Osteoblast (primary cell): ENCODE data around the gene EIPR1. TPM values are rescaled to one million over a fixed set of nuclear protein-coding genes. Genes with fewer than 3 reads are reported as not detected.

Experiments used
- DNase-seq: peaks from one replicate; pipeline ENCODE4 v3.0.0; 2011; ENCODE audit warnings: low spot score, mixed read lengths; ENCODE audit not compliant: insufficient read length; ENCODE audit errors: missing footprints
- H2AFZ ChIP-seq: 2 replicates; pipeline ENCODE4 v1.6.0; 2011; ENCODE audit warnings: mild to moderate bottlenecking, low read length
- H3K27ac ChIP-seq: 2 replicates; pipeline ENCODE4 v1.5.1; 2011; ENCODE audit warnings: mild to moderate bottlenecking, low read depth, low read length, moderate library complexity
- H3K27me3 ChIP-seq: 2 replicates; pipeline ENCODE4 v1.6.0; 2012; ENCODE audit warnings: mild to moderate bottlenecking, control low read depth, inconsistent platforms, low read length, moderate library complexity; ENCODE audit not compliant: insufficient read depth
- H3K36me3 ChIP-seq: 2 replicates; pipeline ENCODE4 v1.5.1; 2011; ENCODE audit warnings: mild to moderate bottlenecking, low read length, control low read depth, moderate library complexity; ENCODE audit not compliant: insufficient read depth
- H3K4me1 ChIP-seq: 2 replicates; pipeline ENCODE4 v1.5.1; 2011; ENCODE audit warnings: mild to moderate bottlenecking, low read length, control low read depth, moderate library complexity; ENCODE audit not compliant: insufficient read depth
- H3K4me2 ChIP-seq: 2 replicates; pipeline ENCODE4 v1.6.0; 2011; ENCODE audit warnings: mild to moderate bottlenecking, low read length; ENCODE audit not compliant: insufficient read depth
- H3K4me3 ChIP-seq: fragments of 200-600 bp; sonication (generic); 3 replicates; pipeline ENCODE4 v1.5.1; 2012; ENCODE audit warnings: mild to moderate bottlenecking, low read length, inconsistent platforms; ENCODE audit not compliant: insufficient read depth
- H3K79me2 ChIP-seq: 2 replicates; pipeline ENCODE4 v1.6.0; 2012; ENCODE audit warnings: mild to moderate bottlenecking, low read length, control low read depth, inconsistent platforms; ENCODE audit not compliant: insufficient read depth
- H3K9me3 ChIP-seq: 2 replicates; pipeline ENCODE4 v1.5.1; 2011; ENCODE audit warnings: low read depth, low read length, control low read depth
- H4K20me1 ChIP-seq: 2 replicates; pipeline ENCODE4 v1.6.0; 2012; ENCODE audit warnings: mild to moderate bottlenecking, low read length, control low read depth; ENCODE audit not compliant: insufficient read depth
- CTCF ChIP-seq: IDR thresholded peaks from 2 replicates; pipeline ENCODE4 v1.5.1; 2011; ENCODE audit warnings: mild to moderate bottlenecking, low read depth, low read length, moderate library complexity; ENCODE audit errors: extremely low read depth
- total RNA-seq: library from RNA; depleted of rRNA; stranded (reverse); fragments of >200 nt; gene quantifications from 2 replicates; pipeline ENCODE4 v1.2.3, GENCODE V29; 2012

EIPR1 gene
- total RNA-seq, 1 donor = 17.7 TPM

- no peaks in the 10 kb centered on the region for H4K20me1 ChIP-seq
- H3K27ac ChIP-seq = no peak overlapping the region
- no peaks in the 10 kb centered on the region for H3K4me1 ChIP-seq
- no peak overlapping the region for H3K4me3 ChIP-seq
- H3K4me2 ChIP-seq = no peak overlapping the region
- H2AFZ ChIP-seq = no peak overlapping the region
- H3K9me3 ChIP-seq = no peaks in the 10 kb centered on the region
- no peak for DNase-seq
- peaks cover 5% of the 10 kb centered on the region for H3K36me3 ChIP-seq
- H3K79me2 ChIP-seq = no peaks in the 10 kb centered on the region
- TF ChIP-seq CTCF = no peak
- no peaks in the 10 kb centered on the region for H3K27me3 ChIP-seq
Measured at GRCh38 chr2:3208591-3208990, 169.0 kb downstream of the EIPR1 start.

- TF ChIP-seq CTCF = no peak
- H3K9me3 ChIP-seq = no peaks in the 10 kb centered on the region
- no peak overlapping the region for H3K4me3 ChIP-seq
- no peaks in the 10 kb centered on the region for H4K20me1 ChIP-seq
- no peak overlapping the region for H3K4me2 ChIP-seq
- H3K27me3 ChIP-seq = no peaks in the 10 kb centered on the region
- H3K4me1 ChIP-seq = no peaks in the 10 kb centered on the region
- DNase-seq = no peak
- H3K27ac ChIP-seq = no peak overlapping the region
- no peak overlapping the region for H2AFZ ChIP-seq
- no peaks in the 10 kb centered on the region for H3K79me2 ChIP-seq
- peaks cover 5% of the 10 kb centered on the region for H3K36me3 ChIP-seq
Measured at GRCh38 chr2:3208179-3208578, 169.4 kb downstream of the EIPR1 start.

GRCh38 chr2:3207091-3207491 is 170.5 kb downstream of the EIPR1 start:
- no peaks in the 10 kb centered on the region for H3K9me3 ChIP-seq
- H3K4me1 ChIP-seq = no peaks in the 10 kb centered on the region
- no peaks in the 10 kb centered on the region for H3K36me3 ChIP-seq
- DNase-seq = no peak
- no peak overlapping the region for H3K4me3 ChIP-seq
- H3K4me2 ChIP-seq = no peak overlapping the region
- TF ChIP-seq CTCF = no peak
- H3K27ac ChIP-seq = no peak overlapping the region
- no peaks in the 10 kb centered on the region for H4K20me1 ChIP-seq
- no peaks in the 10 kb centered on the region for H3K79me2 ChIP-seq
- no peaks in the 10 kb centered on the region for H3K27me3 ChIP-seq
- no peak overlapping the region for H2AFZ ChIP-seq

- H3K79me2 ChIP-seq = no peaks in the 10 kb centered on the region
- H2AFZ ChIP-seq = no peak overlapping the region
- H4K20me1 ChIP-seq = no peaks in the 10 kb centered on the region
- no peaks in the 10 kb centered on the region for H3K9me3 ChIP-seq
- no peaks in the 10 kb centered on the region for H3K36me3 ChIP-seq
- no peaks in the 10 kb centered on the region for H3K27me3 ChIP-seq
- TF ChIP-seq CTCF = no peak
- no peak overlapping the region for H3K4me2 ChIP-seq
- H3K4me1 ChIP-seq = no peaks in the 10 kb centered on the region
- no peak overlapping the region for H3K27ac ChIP-seq
- no peak overlapping the region for H3K4me3 ChIP-seq
- no peak for DNase-seq
Measured at GRCh38 chr2:3205845-3206244, 171.8 kb downstream of the EIPR1 start.
